Gastrocnemius medialis (tissue), 4 donors: ENCODE data around the gene IL6.

Experiments used
- POLR2A ChIP-seq, 2 donors: fragments of 450-650 bp; IDR thresholded peaks; one replicate each; pipeline ENCODE4 v1.6.1; 2017; ENCODE audit warnings: antibody characterized with exemption in 2 of 2, mild to moderate bottlenecking in 2 of 2, moderate library complexity in 2 of 2
- TF ChIP-seq, protein P1 (sequence below), 5 experiments: fragments of 450-650 bp in 3 of 5; fragments of 200-600 bp in 2 of 5; sonication (generic) in 2 of 5; IDR thresholded peaks in 4 of 5; conservative IDR thresholded peaks in 1 of 5; 1 replicate in 4 of 5; 2 replicates in 1 of 5; pipeline ENCODE4 v1.5.1; 2016 to 2019; ENCODE audit warnings: antibody characterized with exemption in 5 of 5, mild to moderate bottlenecking in 3 of 5, moderate library complexity in 3 of 5

DNA sequence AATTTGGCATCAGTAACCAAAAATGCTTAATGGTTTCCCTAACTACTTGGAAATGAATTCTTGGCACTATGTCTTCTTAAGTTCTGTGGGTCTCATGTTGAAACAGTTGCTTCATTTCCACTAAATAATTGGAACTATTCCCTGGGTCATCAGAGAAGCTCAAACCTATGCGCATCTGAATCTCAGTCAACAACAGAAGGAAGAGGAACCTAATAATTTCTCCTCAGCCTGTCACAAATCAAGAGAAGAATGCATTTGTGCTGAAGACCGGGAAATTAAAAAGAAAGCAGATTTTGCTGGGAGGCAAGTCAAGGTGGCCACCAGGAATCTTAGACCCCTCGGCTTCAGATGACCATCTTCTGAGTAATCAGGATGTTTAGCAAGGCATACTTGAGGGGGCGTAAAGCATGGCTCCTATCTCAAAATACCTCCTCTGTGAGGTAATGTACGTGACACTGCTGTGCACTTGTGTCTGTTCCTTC lies 54.3 kb downstream of the IL6 start:
- TF ChIP-seq, protein P1, sequence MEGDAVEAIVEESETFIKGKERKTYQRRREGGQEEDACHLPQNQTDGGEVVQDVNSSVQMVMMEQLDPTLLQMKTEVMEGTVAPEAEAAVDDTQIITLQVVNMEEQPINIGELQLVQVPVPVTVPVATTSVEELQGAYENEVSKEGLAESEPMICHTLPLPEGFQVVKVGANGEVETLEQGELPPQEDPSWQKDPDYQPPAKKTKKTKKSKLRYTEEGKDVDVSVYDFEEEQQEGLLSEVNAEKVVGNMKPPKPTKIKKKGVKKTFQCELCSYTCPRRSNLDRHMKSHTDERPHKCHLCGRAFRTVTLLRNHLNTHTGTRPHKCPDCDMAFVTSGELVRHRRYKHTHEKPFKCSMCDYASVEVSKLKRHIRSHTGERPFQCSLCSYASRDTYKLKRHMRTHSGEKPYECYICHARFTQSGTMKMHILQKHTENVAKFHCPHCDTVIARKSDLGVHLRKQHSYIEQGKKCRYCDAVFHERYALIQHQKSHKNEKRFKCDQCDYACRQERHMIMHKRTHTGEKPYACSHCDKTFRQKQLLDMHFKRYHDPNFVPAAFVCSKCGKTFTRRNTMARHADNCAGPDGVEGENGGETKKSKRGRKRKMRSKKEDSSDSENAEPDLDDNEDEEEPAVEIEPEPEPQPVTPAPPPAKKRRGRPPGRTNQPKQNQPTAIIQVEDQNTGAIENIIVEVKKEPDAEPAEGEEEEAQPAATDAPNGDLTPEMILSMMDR (IDR thresholded peaks at IDR 0.05 in 4 of 5, conservative IDR thresholded peaks at IDR 0.05 in 1 of 5), result no peak
- no peak for TF ChIP-seq POLR2A (IDR thresholded peaks at IDR 0.05)
